DND-41 (cell line): ENCODE results near the gene CTNNA1.

Experiments used
- EZH2 ChIP-seq: IDR thresholded peaks from 3 replicates; pipeline ENCODE4 v1.6.1; 2012; ENCODE audit warnings: borderline replicate concordance, low read depth, mild to moderate bottlenecking, moderate library complexity, low read length, inconsistent platforms; ENCODE audit not compliant: severe bottlenecking
- TF ChIP-seq, protein P1 (sequence below): IDR thresholded peaks from 2 replicates; pipeline ENCODE4 v1.5.1; 2012; ENCODE audit warnings: borderline replicate concordance, low read length, moderate library complexity, mild to moderate bottlenecking; ENCODE audit not compliant: poor library complexity, severe bottlenecking; ENCODE audit errors: extremely low read depth

DNA sequence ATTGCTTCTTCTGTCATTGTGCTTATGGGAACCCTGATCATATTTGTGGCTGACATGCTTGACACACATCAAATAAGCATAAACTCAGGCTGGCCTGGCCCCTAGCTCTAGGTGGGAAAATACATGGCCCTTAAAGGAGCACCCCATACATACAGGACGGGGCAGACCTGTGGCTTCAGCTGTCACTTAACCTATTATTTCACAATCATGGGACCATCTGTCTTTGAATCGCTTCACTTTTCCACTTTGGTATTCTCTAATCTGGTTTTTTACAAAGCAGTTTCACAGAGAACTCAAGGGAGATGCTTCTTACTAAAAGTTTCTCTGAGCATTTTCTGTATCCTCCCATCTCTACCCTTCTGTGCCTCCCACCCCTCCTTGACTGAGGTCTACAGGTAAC is 156.5 kb downstream of the CTNNA1 start:
- TF ChIP-seq, protein P1, sequence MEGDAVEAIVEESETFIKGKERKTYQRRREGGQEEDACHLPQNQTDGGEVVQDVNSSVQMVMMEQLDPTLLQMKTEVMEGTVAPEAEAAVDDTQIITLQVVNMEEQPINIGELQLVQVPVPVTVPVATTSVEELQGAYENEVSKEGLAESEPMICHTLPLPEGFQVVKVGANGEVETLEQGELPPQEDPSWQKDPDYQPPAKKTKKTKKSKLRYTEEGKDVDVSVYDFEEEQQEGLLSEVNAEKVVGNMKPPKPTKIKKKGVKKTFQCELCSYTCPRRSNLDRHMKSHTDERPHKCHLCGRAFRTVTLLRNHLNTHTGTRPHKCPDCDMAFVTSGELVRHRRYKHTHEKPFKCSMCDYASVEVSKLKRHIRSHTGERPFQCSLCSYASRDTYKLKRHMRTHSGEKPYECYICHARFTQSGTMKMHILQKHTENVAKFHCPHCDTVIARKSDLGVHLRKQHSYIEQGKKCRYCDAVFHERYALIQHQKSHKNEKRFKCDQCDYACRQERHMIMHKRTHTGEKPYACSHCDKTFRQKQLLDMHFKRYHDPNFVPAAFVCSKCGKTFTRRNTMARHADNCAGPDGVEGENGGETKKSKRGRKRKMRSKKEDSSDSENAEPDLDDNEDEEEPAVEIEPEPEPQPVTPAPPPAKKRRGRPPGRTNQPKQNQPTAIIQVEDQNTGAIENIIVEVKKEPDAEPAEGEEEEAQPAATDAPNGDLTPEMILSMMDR, result no peak
- TF ChIP-seq EZH2, result no peak
